GM18951 (cell line): ENCODE results near the gene RAB1A.
"Not testable (repeated sequence)": the region's sequence is repeated elsewhere in the genome, so short reads cannot be mapped to it uniquely, and the experiment has no call there.

ENCODE experiments used
- POLR2A ChIP-seq: IDR thresholded peaks from 4 replicates; pipeline ENCODE4 v1.6.1; 2011; ENCODE audit warnings: mild to moderate bottlenecking; ENCODE audit not compliant: insufficient read length, insufficient read depth; ENCODE audit errors: extremely low read depth
- in situ Hi-C: fragments of 300-500 bp; cut with MboI; formaldehyde crosslinking; loops from one replicate; pipeline ENCODE4 v1.12.0; 2022; ENCODE audit warnings: low sequenced_read_pairs, mixed read lengths, inconsistent platforms; ENCODE audit not compliant: unreplicated experiment

Gene RAB1A

GRCh38 chr2:65129826-65130663, at the start of gene RAB1A:
RAB1A (minus strand) TSS chr2:65130106; CDS start chr2:65129915, 191 bp downstream.
- in situ Hi-C loops, result no loop called here

GRCh38 chr2:65177751-65178442, 48.0 kb upstream of the RAB1A start:
- in situ Hi-C loops, result loop anchor here (25.0 kb wide), 1 partner anchor 116 kb away; the partner anchor contains the start of gene CEP68
- TF ChIP-seq POLR2A, result no peak

More at GRCh38 chr2:65129826-65130663, at the start of gene RAB1A:
- TF ChIP-seq POLR2A, result peak; percentile 80

GRCh38 chr2:65175894-65176530, 46.1 kb upstream of the RAB1A start:
- no peak for TF ChIP-seq POLR2A
- in situ Hi-C loops, result loop anchor here (25.0 kb wide), 1 partner anchor 114 kb away; the partner anchor contains the start of gene CEP68

- in situ Hi-C loops, result not testable (repeated sequence)
Observed at GRCh38 chr2:65174031-65174430, 44.1 kb upstream of the RAB1A start.

GRCh38 chr2:65172994-65173790, 43.3 kb upstream of the RAB1A start:
- in situ Hi-C loops, result no loop called here
- TF ChIP-seq POLR2A, result no peak

- in situ Hi-C loops, result not testable (repeated sequence)
Observed at GRCh38 chr2:65170611-65171477, 40.9 kb upstream of the RAB1A start.

GRCh38 chr2:65169760-65170136, 39.8 kb upstream of the RAB1A start:
- no peak for TF ChIP-seq POLR2A
- in situ Hi-C loops, result no loop called here

- in situ Hi-C loops, result no loop called here
- TF ChIP-seq POLR2A, result no peak
Observed at GRCh38 chr2:65165558-65165957, 35.7 kb upstream of the RAB1A start.

- in situ Hi-C loops, result no loop called here
- TF ChIP-seq POLR2A, result no peak
Observed at GRCh38 chr2:65164426-65164891, 34.6 kb upstream of the RAB1A start.

- no peak for TF ChIP-seq POLR2A
- in situ Hi-C loops, result no loop called here
Observed at GRCh38 chr2:65161551-65162100, 31.7 kb upstream of the RAB1A start.

GRCh38 chr2:65159906-65160305, 30.0 kb upstream of the RAB1A start:
- no peak for TF ChIP-seq POLR2A
- in situ Hi-C loops, result no loop called here

GRCh38 chr2:65159261-65159660, 29.4 kb upstream of the RAB1A start:
- in situ Hi-C loops, result no loop called here
- TF ChIP-seq POLR2A, result no peak
